K562 treated with DMSO at 1 percent for 4 hours (cell line): ENCODE measurements around the gene BLVRA. TPM values are rescaled to one million over a fixed set of nuclear protein-coding genes. Genes with fewer than 3 reads are reported as not detected.

Source experiments
- total RNA-seq: library from RNA; unstranded; fragments of 300-600 nt; gene quantifications from 2 replicates; pipeline ENCODE4 v1.2.3, GENCODE V29; 2022; ENCODE audit not compliant: insufficient read depth

Gene BLVRA, protein sequence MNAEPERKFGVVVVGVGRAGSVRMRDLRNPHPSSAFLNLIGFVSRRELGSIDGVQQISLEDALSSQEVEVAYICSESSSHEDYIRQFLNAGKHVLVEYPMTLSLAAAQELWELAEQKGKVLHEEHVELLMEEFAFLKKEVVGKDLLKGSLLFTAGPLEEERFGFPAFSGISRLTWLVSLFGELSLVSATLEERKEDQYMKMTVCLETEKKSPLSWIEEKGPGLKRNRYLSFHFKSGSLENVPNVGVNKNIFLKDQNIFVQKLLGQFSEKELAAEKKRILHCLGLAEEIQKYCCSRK
- 162 and 202 TPM in 2 replicates for total RNA-seq

DNA sequence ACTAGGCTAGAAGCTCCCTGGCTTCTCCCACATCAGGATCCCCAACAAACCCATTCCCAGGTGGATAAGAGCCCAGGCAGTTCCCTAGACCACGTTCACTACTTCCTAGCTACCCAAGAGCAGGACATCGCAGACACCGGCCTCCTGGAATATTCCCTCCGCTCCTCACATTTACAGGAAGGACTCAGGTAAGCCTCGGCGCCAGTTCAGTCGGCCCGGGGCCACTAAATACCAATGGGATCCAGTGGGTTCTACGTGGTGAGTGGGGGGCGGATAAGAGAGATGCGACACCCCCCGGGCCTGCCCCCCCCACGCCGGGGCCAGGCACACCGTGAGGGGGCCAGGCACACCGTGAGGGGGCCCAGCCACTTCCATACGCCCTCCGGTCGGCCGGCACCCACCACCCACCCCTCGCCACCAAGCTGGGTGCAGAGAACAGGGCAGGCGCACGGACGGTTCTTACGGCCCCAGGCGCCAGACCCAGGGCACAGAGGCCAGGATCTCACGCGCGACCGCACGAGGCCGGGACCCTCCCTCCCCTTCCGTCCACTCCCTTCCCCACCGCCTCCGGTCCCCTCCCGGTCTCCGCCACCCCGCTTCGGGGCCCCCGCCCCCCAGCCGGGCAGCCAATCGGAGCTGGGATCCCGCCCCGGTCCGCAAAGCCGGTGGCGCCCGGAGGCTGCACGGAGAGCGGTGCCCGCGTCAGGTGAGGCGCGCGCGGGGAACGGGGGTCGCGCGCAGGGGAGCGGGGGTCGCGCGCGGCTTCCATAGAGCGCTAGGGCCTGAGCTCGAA lies at the start of gene BLVRA:
Gene BLVRA (plus strand): TSS at position 652 of the 793 bp plus-strand sequence. CDS start 12,479 bp downstream, outside the sequence.

DNA sequence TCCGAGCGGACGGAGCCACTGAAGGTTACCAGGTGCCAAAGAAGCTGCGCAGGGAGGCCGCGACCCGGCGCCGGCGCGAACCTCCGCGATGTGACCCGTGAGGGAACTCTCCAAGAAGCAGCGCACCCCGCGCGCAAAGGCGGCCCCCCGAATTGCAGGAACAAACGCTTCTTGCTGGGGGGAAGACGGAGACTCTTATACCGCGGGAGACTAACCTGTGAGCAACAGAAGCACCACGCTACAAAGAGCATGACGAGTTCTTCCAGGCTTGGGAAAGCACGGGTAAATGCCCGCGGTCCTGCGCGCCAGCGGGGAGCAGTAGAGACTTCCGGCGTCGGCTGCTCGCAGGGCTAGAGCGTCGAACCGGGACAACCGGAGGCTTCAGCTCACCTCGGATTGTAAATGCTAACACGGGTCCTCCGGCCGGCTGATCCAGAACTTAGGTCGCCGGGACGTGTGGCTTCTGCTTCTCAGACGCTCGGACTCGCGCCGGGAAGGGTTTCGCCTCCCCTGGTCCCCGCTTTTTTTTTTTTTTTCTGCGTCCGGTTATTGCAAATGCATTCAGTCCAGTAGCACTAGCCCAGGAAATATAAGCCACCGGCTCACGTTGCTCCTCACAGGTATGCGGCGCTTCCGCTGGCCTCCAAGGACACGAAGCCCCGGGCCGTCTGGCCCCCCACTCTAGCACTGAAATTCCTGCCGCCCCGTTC lies 29.1 kb upstream of the BLVRA start, which contains the start of gene COA1:
Gene COA1 (minus strand): TSS at position 310 of the 710 bp plus-strand sequence. CDS start 80,909 bp downstream, outside the sequence.

Other genes with a start within 250 kb of the BLVRA start
- gene STK17A, start 175.6 kb upstream of the BLVRA start, total RNA-seq = 13.2 and 19.5 TPM in 2 replicates
- gene COA1, start 29.2 kb upstream of the BLVRA start, total RNA-seq = 145 and 156 TPM in 2 replicates
- 242 and 278 TPM in 2 replicates for gene MRPS24, start 110.8 kb downstream of the BLVRA start, total RNA-seq
- 16.1 and 18.6 TPM in 2 replicates for gene URGCP, start 147.9 kb downstream of the BLVRA start, total RNA-seq
- gene UBE2D4, start 167.8 kb downstream of the BLVRA start, total RNA-seq = 7.9 and 14.8 TPM in 2 replicates
- not detected in 2 replicates for gene SPDYE1, start 239.2 kb downstream of the BLVRA start, total RNA-seq